GM19193 (cell line): ENCODE data around the gene PTH2.

Experiments used
- POLR2A ChIP-seq: IDR thresholded peaks from 4 replicates; pipeline ENCODE4 v1.6.1; 2011; ENCODE audit not compliant: insufficient read depth, insufficient read length; ENCODE audit errors: extremely low read depth

Gene PTH2

GRCh38 chr19:49428547-49429451 lies 5.6 kb upstream of the PTH2 start:
- TF ChIP-seq POLR2A = no peak

GRCh38 chr19:49427855-49428546 lies 4.8 kb upstream of the PTH2 start:
- no peak for TF ChIP-seq POLR2A

GRCh38 chr19:49427339-49427738 lies 4.1 kb upstream of the PTH2 start:
- no peak for TF ChIP-seq POLR2A

- TF ChIP-seq POLR2A = no peak
Observed at GRCh38 chr19:49425922-49426592, 2.8 kb upstream of the PTH2 start.

- no peak for TF ChIP-seq POLR2A
Observed at GRCh38 chr19:49425178-49425577, 1.9 kb upstream of the PTH2 start, which contains the start of gene GFY. GFY (plus strand) TSS chr19:49425388; CDS start chr19:49426431, 1,043 bp downstream.

- TF ChIP-seq POLR2A = no peak
Observed at GRCh38 chr19:49423985-49424303, 703 bp upstream of the PTH2 start.

GRCh38 chr19:49422407-49423070 lies 702 bp downstream of the PTH2 start:
- no peak for TF ChIP-seq POLR2A

- TF ChIP-seq POLR2A = no peak
Observed at GRCh38 chr19:49421878-49422202, 1.4 kb downstream of the PTH2 start.

GRCh38 chr19:49421039-49421877 lies 2.0 kb downstream of the PTH2 start:
- TF ChIP-seq POLR2A = no peak

GRCh38 chr19:49420227-49420626 lies 3.0 kb downstream of the PTH2 start:
- no peak for TF ChIP-seq POLR2A

GRCh38 chr19:49419173-49419572 lies 4.1 kb downstream of the PTH2 start:
- TF ChIP-seq POLR2A = no peak

- no peak for TF ChIP-seq POLR2A
Observed at GRCh38 chr19:49418511-49418910, 4.7 kb downstream of the PTH2 start.

- TF ChIP-seq POLR2A = no peak
Observed at GRCh38 chr19:49417088-49417487, 6.2 kb downstream of the PTH2 start.

GRCh38 chr19:49415810-49416200 lies 7.4 kb downstream of the PTH2 start:
- no peak for TF ChIP-seq POLR2A
